HEK293 (cell line): ENCODE results near the gene TRIML2.

Source experiments
- CTCF ChIP-seq: fragments of 450-650 bp; formaldehyde crosslinking; IDR thresholded peaks from 2 replicates; pipeline ENCODE4 v1.5.1; 2016; ENCODE audit warnings: missing biosample characterization, missing genetic modification characterization
- GLI4 ChIP-seq: fragments of 450-650 bp; formaldehyde crosslinking; IDR thresholded peaks from 2 replicates; pipeline ENCODE4 v1.5.1; 2016; ENCODE audit warnings: missing biosample characterization, missing genetic modification characterization
- KLF10 ChIP-seq: fragments of 450-650 bp; IDR thresholded peaks from 2 replicates; pipeline ENCODE4 v1.5.1; 2018; ENCODE audit warnings: missing biosample characterization, mild to moderate bottlenecking, missing genetic modification characterization
- KLF16 ChIP-seq: fragments of 450-650 bp; formaldehyde crosslinking; IDR thresholded peaks from 2 replicates; pipeline ENCODE4 v1.5.1; 2017; ENCODE audit warnings: missing biosample characterization, missing genetic modification characterization
- ZBTB21 ChIP-seq: fragments of 450-650 bp; formaldehyde crosslinking; IDR thresholded peaks from 2 replicates; pipeline ENCODE4 v1.5.1; 2017; ENCODE audit warnings: missing biosample characterization, missing genetic modification characterization
- ZNF138 ChIP-seq: fragments of 450-650 bp; formaldehyde crosslinking; IDR thresholded peaks from 2 replicates; pipeline ENCODE4 v1.5.1; 2016; ENCODE audit warnings: missing biosample characterization, missing genetic modification characterization, borderline replicate concordance
- ZNF2 ChIP-seq: fragments of 450-650 bp; formaldehyde crosslinking; IDR thresholded peaks from 2 replicates; pipeline ENCODE4 v1.5.1; 2016; ENCODE audit warnings: missing biosample characterization, missing genetic modification characterization
- ZNF302 ChIP-seq: fragments of 450-650 bp; formaldehyde crosslinking; IDR thresholded peaks from 2 replicates; pipeline ENCODE4 v1.5.1; 2016; ENCODE audit warnings: missing biosample characterization, missing genetic modification characterization, low read depth
- ZNF473 ChIP-seq: fragments of 450-650 bp; formaldehyde crosslinking; IDR thresholded peaks from 2 replicates; pipeline ENCODE4 v1.5.1; 2017; ENCODE audit warnings: missing biosample characterization, missing genetic modification characterization
- ZNF645 ChIP-seq: fragments of 450-650 bp; formaldehyde crosslinking; IDR thresholded peaks from 2 replicates; pipeline ENCODE4; 2016; ENCODE audit warnings: missing biosample characterization, missing genetic modification characterization
- ZNF658 ChIP-seq: fragments of 450-650 bp; formaldehyde crosslinking; IDR thresholded peaks from 2 replicates; pipeline ENCODE4; 2016; ENCODE audit warnings: missing biosample characterization, missing genetic modification characterization
- ZSCAN18 ChIP-seq: fragments of 450-650 bp; formaldehyde crosslinking; IDR thresholded peaks from 2 replicates; pipeline ENCODE4 v1.5.1; 2016; ENCODE audit warnings: missing biosample characterization, missing genetic modification characterization
- TF ChIP-seq, protein P1 (sequence below): fragments of 450-650 bp; formaldehyde crosslinking; IDR thresholded peaks from 2 replicates; pipeline ENCODE4 v1.5.1; 2016; ENCODE audit warnings: missing biosample characterization, missing genetic modification characterization
- TF ChIP-seq, protein P2 (sequence below): sonication (generic); formaldehyde crosslinking; IDR thresholded peaks from 2 replicates; pipeline ENCODE4 v1.8.1; 2022; ENCODE audit warnings: mild to moderate bottlenecking, moderate library complexity, missing genetic modification reagents

DNA sequence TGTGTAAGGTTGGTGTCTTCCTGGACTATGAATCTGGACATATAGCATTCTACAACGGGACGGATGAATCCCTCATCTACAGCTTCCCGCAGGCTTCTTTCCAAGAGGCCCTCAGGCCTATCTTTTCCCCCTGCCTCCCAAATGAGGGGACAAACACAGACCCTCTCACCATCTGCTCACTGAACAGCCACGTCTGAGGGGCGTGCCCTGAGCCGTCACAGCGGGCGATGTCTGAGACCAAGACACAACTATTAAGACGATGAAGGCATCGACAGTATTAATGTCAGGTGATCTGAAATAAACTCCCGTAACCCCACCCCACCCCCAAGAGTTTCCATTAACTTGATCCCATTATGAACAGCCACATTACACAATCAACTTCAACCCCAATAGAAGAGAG is 37.8 kb upstream of the TRIML2 start:
- TF ChIP-seq ZNF302 (tag by site-specific recombination) (no peak), CTCF (tag by site-specific recombination) (no peak), ZBTB21 (tag by site-specific recombination) (no peak), ZNF473 (tag by site-specific recombination) (no peak), ZNF2 (tag by site-specific recombination) (no peak), ZNF645 (tag by site-specific recombination) (no peak), ZNF658 (tag by site-specific recombination) (no peak), KLF10 (tag by site-specific recombination) (no peak), ZSCAN18 (tag by site-specific recombination) (no peak), KLF16 (tag by site-specific recombination) (no peak), GLI4 (tag by site-specific recombination) (no peak), ZNF138 (tag by site-specific recombination) (no peak)
- TF ChIP-seq, protein P1, sequence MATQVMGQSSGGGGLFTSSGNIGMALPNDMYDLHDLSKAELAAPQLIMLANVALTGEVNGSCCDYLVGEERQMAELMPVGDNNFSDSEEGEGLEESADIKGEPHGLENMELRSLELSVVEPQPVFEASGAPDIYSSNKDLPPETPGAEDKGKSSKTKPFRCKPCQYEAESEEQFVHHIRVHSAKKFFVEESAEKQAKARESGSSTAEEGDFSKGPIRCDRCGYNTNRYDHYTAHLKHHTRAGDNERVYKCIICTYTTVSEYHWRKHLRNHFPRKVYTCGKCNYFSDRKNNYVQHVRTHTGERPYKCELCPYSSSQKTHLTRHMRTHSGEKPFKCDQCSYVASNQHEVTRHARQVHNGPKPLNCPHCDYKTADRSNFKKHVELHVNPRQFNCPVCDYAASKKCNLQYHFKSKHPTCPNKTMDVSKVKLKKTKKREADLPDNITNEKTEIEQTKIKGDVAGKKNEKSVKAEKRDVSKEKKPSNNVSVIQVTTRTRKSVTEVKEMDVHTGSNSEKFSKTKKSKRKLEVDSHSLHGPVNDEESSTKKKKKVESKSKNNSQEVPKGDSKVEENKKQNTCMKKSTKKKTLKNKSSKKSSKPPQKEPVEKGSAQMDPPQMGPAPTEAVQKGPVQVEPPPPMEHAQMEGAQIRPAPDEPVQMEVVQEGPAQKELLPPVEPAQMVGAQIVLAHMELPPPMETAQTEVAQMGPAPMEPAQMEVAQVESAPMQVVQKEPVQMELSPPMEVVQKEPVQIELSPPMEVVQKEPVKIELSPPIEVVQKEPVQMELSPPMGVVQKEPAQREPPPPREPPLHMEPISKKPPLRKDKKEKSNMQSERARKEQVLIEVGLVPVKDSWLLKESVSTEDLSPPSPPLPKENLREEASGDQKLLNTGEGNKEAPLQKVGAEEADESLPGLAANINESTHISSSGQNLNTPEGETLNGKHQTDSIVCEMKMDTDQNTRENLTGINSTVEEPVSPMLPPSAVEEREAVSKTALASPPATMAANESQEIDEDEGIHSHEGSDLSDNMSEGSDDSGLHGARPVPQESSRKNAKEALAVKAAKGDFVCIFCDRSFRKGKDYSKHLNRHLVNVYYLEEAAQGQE (tag by site-specific recombination): no peak
- TF ChIP-seq, protein P2, sequence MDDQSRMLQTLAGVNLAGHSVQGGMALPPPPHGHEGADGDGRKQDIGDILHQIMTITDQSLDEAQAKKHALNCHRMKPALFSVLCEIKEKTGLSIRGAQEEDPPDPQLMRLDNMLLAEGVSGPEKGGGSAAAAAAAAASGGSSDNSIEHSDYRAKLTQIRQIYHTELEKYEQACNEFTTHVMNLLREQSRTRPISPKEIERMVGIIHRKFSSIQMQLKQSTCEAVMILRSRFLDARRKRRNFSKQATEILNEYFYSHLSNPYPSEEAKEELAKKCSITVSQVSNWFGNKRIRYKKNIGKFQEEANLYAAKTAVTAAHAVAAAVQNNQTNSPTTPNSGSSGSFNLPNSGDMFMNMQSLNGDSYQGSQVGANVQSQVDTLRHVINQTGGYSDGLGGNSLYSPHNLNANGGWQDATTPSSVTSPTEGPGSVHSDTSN (CRISPR knock-in tag): no peak
